OCI-LY3 (cell line): ENCODE measurements around the gene PDE9A.

Experiments
- H2AFZ ChIP-seq: fragments of 200-600, 300-600 bp; shearing (Covaris generic); 2 replicates; pipeline ENCODE4 v1.6.0; 2014; ENCODE audit warnings: antibody characterized with exemption, low read depth, low read length
- H3K27ac ChIP-seq: fragments of 200-600, 300-600 bp; sonication (generic); 2 replicates; pipeline ENCODE4 v1.5.1; 2014; ENCODE audit warnings: mild to moderate bottlenecking, low read length, moderate library complexity, mixed read lengths
- H3K27me3 ChIP-seq: fragments of 200-600, 300-600 bp; sonication (generic); 2 replicates; pipeline ENCODE4 v1.6.1; 2014; ENCODE audit warnings: low read depth, low read length, mixed read lengths
- H3K36me3 ChIP-seq: fragments of 200-600, 300-600 bp; sonication (generic); replicated peaks from 2 replicates; pipeline ENCODE3; 2014; ENCODE audit warnings: low read depth, low read length, mixed read lengths
- H3K4me1 ChIP-seq: fragments of 300-600, 200-600 bp; sonication (generic); 2 replicates; pipeline ENCODE4 v1.6.1; 2014; ENCODE audit warnings: low read length, mixed read lengths
- H3K4me2 ChIP-seq: fragments of 200-600, 300-600 bp; sonication (generic); 2 replicates; pipeline ENCODE4 v1.6.1; 2014; ENCODE audit warnings: low read length, mixed read lengths
- H3K4me3 ChIP-seq: fragments of 300-600, 200-600 bp; sonication (generic); 2 replicates; pipeline ENCODE4 v1.5.1; 2014; ENCODE audit warnings: antibody characterized with exemption, mild to moderate bottlenecking, low read length, moderate library complexity
- H3K79me2 ChIP-seq: fragments of 300-600, 200-600 bp; shearing (Covaris generic); 2 replicates; pipeline ENCODE4 v1.6.1; 2014; ENCODE audit warnings: mild to moderate bottlenecking, low read length, mixed read lengths
- H3K9ac ChIP-seq: fragments of 300-600, 200-600 bp; shearing (Covaris generic); 2 replicates; pipeline ENCODE4 v1.6.0; 2014; ENCODE audit warnings: mild to moderate bottlenecking, low read length, moderate library complexity
- H3K9me3 ChIP-seq: fragments of 200-600, 300-600 bp; shearing (Covaris generic); 2 replicates; pipeline ENCODE4 v1.6.1; 2014; ENCODE audit warnings: low read length, mixed read lengths; ENCODE audit not compliant: insufficient read depth
- H4K20me1 ChIP-seq: fragments of 200-600, 300-600 bp; sonication (generic); 2 replicates; pipeline ENCODE4 v1.6.1; 2016; ENCODE audit warnings: low read length, mixed read lengths; ENCODE audit not compliant: insufficient read depth
- CTCF ChIP-seq: fragments of 200-600, 300-600 bp; sonication (generic); IDR thresholded peaks from 2 replicates; pipeline ENCODE4 v1.5.1; 2014; ENCODE audit warnings: antibody characterized with exemption, low read length, low read depth
- EZH2phosphoT487 ChIP-seq: fragments of 200-600 bp; shearing (Covaris generic); IDR thresholded peaks from 2 replicates; pipeline ENCODE4 v1.6.1; 2018; ENCODE audit warnings: antibody characterized with exemption, mixed run types, low read depth

PDE9A gene

GRCh38 chr21:42687796-42688195 lies 34.4 kb downstream of the PDE9A start:
- no peak overlapping the region for H2AFZ ChIP-seq
- no peak overlapping the region for H3K4me3 ChIP-seq
- H3K4me1 ChIP-seq = no peaks in the 10 kb centered on the region
- no peaks in the 10 kb centered on the region for H3K9me3 ChIP-seq
- no peak overlapping the region for H3K9ac ChIP-seq
- no peak overlapping the region for H3K27ac ChIP-seq
- no peaks in the 10 kb centered on the region for H3K27me3 ChIP-seq
- H4K20me1 ChIP-seq = no peaks in the 10 kb centered on the region
- H3K36me3 ChIP-seq = no peaks in the 10 kb centered on the region
- no peak overlapping the region for H3K4me2 ChIP-seq
- no peaks in the 10 kb centered on the region for H3K79me2 ChIP-seq
- TF ChIP-seq EZH2phosphoT487 (no peak), CTCF (no peak)

GRCh38 chr21:42688226-42688840 lies 34.9 kb downstream of the PDE9A start:
- Histone ChIP-seq H3K79me2 (no peaks in the 10 kb centered on the region), H4K20me1 (no peaks in the 10 kb centered on the region), H3K4me2 (no peak overlapping the region), H2AFZ (no peak overlapping the region), H3K27ac (no peak overlapping the region), H3K9me3 (no peaks in the 10 kb centered on the region), H3K9ac (no peak overlapping the region), H3K4me3 (no peak overlapping the region), H3K36me3 (no peaks in the 10 kb centered on the region), H3K27me3 (no peaks in the 10 kb centered on the region), H3K4me1 (no peaks in the 10 kb centered on the region)
- no peak for TF ChIP-seq CTCF
- TF ChIP-seq EZH2phosphoT487 = no peak

- Histone ChIP-seq H3K4me3 (no peak overlapping the region), H3K36me3 (no peaks in the 10 kb centered on the region), H3K9ac (no peak overlapping the region), H3K4me2 (no peak overlapping the region), H3K79me2 (no peaks in the 10 kb centered on the region), H4K20me1 (no peaks in the 10 kb centered on the region), H3K9me3 (no peaks in the 10 kb centered on the region), H3K27ac (no peak overlapping the region), H3K27me3 (no peaks in the 10 kb centered on the region), H3K4me1 (no peaks in the 10 kb centered on the region), H2AFZ (no peak overlapping the region)
- TF ChIP-seq EZH2phosphoT487 (no peak), CTCF (no peak)
Measured at GRCh38 chr21:42688841-42689371, 35.5 kb downstream of the PDE9A start.

- H3K36me3 ChIP-seq = no peaks in the 10 kb centered on the region
Measured at GRCh38 chr21:42690586-42690985, 37.2 kb downstream of the PDE9A start.

More at GRCh38 chr21:42690586-42690985, 37.2 kb downstream of the PDE9A start:
- TF ChIP-seq CTCF (no peak), EZH2phosphoT487 (no peak)
- no peak overlapping the region for H3K4me3 ChIP-seq
- H2AFZ ChIP-seq = no peak overlapping the region
- H3K27me3 ChIP-seq = peaks cover 7% of the 10 kb centered on the region; the same call in 1 of the 2 replicates
- H3K27ac ChIP-seq = no peak overlapping the region
- H3K9me3 ChIP-seq = no peaks in the 10 kb centered on the region
- no peaks in the 10 kb centered on the region for H3K79me2 ChIP-seq
- no peaks in the 10 kb centered on the region for H3K4me1 ChIP-seq
- no peak overlapping the region for H3K9ac ChIP-seq
- H3K4me2 ChIP-seq = no peak overlapping the region
- H4K20me1 ChIP-seq = no peaks in the 10 kb centered on the region
